Amniotic epithelial cell (primary cell): ENCODE results near the gene CSNK2A1.

Experiments
- DNase-seq: peaks from one replicate; pipeline ENCODE4 v3.0.0-alpha.2; 2010; ENCODE audit warnings: low read depth

The CSNK2A1 gene

DNA sequence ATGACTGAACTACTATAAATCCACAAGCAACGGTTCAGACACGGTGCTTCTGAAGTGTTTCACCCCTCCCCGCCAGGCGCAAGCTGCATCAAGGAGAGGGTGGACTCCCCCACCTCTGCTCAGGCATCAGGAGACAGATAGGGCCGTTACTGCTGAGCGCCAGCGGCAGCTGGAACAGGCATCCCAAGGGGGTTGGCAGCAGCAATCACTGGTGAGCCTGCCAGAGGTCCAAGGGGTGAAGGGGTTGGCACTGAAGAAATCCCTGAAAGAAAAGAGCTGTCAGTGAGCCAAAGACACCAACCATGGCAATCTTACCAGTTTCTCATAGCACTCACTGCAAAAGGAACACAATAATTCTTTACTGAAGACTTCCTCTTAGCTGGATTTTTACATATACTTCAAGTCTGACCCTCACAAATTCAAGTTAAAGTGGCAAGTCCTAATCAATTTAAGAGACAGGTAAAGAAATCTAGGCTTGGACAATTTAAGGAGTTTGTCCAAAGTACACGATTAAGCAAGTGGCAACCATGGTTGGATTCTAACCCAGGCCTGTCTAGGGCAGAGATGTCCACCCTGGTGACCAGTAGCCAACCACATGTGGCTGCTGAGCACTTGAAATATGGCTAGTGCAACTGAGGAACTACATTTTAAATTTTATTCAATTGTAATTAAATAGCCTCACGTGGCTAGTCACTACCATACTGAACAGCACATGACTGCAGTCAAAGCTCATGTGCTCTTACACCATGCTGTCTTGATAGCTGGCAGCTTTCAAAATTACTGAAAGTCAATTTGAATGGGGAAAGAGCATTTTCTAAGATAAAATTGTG lies 59.6 kb downstream of the CSNK2A1 start:
- DNase-seq: peak; percentile 29

DNA sequence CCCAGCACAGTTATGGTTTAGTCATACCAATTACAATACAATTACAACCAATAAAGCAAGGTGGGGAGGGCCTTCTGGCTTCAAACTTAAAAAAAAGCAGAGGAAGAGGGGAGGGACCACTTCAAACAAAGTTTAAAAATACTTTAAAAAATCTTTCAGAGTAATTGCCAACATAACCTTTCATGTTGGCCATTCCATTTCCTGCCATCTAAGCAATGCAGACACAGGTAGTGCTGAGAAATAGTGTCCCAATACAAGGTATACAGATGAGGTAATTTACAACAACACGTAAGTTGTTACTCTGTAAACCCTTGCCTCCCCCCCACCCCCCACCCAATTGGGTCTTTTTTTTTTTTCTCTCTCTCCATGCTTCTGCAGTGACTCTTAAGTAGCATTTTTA lies 62.4 kb downstream of the CSNK2A1 start:
- no peak for DNase-seq

DNA sequence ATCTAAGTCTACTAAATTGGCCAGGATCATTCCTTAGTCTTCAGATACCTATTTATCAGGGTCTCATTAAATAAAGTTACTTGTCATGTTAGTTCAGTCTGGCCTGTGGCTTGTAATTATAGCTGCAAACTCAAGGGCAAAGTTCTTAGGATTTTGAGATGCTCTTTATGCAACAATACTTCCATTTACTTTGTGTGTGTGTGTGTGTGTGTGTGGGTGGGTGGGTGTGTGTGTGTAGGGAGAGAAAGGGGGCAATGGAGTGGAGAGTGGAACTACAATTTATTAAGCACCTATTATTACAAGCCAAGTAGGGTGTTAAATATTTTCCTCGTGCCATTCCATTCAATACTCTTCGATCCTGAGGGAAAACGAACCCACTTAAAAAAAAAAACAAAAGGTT lies 63.5 kb downstream of the CSNK2A1 start:
- DNase-seq: no peak

DNA sequence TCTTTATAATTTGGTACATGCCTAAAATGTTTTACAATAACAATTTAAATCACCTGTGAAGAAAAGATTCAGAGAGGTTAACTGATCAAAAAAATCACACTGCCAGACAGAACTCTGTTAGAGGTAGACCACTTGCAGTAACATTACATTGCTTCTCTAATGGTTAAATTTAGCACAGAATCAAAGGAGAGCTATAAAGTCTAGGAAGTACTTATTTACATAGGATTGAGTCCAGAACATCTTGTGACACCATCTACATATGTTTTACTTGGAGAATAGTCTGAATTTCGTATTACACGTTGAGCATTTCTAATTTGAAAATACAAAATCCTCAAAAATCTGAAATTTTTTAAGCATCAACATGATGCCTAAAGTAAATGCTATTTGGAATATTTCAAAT lies 64.1 kb downstream of the CSNK2A1 start:
- DNase-seq: no peak

DNA sequence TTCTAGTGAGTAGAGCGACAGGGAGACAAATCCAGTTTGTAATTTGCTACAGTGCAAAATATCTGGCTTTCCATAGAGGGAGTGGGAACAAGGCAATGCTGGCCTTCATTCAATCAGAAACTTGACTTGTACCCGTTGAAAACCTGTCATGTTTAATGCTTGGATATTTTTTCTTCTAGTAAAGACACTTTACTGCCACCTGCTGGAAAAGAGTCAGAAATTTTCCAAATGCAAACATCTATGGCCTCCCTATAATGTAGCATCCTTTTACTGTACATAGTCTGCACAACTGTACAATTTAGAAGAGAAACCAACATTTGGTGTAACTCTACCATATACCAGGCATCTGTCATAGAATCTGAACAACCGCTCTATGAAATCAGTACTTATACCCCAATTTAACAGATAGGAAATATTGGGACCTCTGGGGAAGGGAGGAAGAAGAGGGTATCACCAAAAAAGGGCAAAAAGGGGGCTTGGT lies 64.6 kb downstream of the CSNK2A1 start:
- DNase-seq: peak; percentile 62

DNA sequence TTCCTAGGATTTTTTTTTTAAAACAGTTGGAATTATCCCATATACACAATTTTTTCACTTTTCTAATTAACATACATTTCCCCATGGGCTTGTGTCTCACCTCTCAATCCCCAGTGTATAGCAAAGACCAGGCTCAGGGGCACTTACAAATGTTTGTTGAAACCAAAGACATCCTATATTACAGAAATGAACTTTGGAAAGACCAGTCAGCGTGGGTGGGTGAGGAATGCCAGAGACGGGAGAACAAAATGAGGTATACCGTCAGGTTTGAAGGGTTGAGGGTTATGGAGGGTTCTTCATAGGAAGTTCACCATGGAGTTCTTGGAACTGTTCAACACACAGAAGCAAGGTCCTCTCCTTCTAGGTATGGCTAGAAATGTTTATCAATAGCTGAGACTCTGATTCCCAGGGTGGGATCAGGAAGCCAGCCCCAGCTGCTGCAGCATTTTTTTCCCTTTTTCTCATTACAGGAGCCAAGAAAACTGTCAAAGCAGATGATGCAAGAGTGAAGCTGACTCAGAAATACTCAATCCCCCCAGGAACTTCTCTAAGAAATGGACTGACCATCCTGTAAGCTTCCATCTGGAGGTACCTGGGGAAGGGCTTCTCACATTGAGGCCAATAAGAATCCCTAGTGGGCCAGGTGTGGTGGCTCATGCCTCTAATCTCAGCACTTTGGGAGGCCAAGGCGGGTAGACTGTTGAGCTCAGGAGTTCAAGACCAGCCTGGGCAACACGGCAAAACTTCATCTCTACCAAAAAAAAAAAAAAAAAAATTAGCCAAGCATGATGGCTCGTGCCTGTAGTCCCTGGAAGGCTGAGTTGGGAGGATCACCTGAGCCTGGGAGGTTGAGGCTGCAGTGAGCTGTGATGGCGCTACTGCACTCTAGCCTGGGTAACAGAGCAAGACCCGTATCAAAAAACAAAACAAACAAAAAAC lies 65.3 kb downstream of the CSNK2A1 start:
- peak; percentile 64 for DNase-seq

DNA sequence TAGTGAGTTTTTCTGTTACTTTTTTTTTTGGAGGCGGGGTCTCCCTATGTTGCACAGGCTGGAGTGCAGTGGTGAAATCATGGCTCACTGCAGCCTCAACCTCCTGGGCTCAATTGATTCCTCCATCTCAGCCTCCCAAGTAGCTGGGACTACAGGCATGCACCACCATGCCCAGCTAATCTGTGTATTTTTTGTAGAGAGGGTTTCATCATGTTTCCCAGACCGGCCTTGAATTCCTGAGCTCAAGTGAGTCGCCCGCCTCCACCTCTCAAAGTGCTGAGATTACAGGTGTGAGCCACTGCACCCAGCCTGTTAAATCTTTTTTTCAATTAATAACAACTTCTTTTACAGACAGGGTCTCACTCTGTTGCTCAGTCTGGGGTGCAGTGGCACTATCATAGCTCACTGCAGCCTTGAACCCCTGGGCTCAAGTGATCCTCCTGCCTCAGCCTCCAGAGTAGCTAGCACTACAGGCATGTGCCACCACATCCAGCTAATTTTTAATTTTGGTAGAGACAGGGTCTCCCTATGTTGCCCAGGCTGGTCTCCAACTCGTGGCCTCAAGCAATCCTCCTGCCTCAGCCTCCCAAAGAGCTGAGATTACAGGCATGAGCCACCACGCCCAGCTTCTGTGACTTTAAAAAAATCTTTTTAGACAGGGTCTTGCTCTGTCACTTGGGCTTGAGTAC lies 66.9 kb downstream of the CSNK2A1 start:
- peak; percentile 32 for DNase-seq

DNA sequence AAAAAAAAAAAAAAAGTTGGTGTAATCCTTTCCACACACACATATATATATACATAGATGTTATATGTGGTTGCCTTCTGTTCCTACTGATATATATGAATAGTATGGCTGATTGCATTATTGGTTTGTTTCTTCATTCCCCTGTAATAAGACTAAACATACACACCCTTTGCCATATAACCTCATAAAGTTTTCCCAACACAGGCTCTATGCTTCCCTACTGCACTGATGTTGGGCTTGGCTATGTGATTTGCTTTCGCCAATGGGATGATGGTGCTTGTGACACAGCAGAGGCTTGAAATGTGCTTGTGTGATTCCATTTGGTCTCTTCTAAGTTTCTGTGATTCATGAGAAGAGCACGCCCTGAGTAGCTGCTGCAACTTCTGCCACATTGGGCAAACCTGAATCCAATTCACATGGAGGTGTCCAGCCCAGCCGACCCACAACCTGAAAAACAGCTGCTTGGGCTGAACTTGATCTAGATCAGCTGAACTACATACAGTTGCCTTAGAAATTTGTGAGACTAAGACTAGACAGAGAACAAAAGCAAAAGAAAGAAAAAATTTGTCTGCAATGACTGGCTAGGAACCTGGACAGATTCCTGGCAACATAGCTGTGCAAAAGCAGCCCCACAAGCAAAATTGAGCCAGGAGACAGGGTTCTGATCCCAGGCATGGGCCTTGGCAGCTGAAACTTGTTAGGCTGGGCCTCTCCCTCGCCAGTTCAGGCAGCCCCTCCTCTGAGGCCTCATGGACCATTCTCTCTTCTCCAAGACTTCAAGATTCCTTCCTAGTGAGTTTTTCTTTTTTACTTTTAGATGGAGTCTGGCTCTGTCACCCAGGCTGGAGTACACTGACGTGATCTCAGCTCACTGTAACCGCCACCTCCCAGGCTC lies 67.9 kb downstream of the CSNK2A1 start:
- DNase-seq: no peak

DNA sequence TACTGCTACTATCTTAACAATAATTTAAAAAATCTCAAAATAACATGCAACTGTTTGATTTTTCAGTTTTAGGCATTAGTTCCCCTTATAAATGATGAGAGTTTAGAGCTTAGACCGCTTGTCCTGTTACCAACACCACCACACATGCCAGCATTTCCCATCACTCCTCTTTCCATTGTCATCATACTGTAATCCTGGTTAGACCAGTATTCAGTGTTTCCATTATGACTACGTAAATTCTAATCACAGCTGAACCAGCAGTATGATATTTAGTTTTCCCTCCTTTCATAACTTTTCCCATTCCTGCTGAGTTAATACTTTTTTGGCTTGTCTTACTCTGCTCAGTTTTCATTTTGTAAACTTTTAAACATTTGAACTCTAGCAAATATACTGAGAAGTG lies 69.0 kb downstream of the CSNK2A1 start:
- no peak for DNase-seq

DNA sequence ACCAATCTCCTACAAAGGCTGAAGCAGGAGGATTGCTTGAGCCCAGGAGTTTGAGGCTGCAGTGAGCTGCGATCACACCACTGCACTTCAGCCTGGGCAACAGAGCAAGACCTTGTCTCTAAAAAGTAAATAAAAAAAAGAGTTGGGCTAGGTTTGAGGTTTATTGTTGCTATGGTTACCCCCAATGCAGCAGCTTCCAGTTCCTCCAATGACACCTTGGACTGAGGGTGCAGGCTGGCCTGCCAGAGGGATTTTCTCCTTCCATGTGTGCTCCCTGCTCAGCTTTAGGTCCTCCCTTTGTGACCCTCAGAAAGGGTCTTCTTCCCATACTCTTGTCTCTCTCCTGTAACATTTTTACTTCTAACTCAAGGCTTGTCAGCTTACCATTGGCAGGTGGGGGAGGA lies 70.7 kb downstream of the CSNK2A1 start:
- no peak for DNase-seq

DNA sequence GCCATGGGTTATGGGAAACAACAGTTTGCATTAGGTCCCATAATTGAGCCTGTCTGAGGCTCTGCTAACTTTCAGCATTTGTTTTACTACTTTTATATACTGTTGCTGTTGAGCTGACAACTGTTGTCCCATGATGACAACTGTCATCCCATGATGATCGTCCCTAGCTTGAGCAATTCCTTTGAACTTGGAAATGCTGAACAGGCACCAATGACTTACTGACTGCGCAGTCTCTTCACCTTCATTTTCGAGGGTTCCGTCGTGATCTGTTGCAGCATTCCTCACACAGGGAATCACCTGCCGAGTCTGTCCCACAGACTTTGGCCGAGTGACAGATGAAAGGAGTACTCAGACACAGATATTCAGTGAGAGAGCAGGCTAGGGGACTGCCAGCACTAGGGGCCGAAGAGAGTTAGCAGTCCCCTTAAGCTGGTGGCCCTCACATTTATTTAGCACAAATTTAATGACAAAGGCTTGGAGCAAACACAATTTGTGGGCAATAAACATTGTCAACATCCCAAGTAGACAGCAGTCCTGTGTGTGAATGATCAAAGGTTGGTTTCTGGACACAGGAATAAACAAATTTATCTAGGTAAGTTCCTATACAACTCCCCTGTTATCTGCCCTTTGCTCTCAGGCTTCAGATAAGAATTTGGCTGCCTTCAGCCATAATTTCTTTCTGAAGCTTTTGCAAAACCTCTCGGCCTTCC lies 71.3 kb downstream of the CSNK2A1 start:
- no peak for DNase-seq

DNA sequence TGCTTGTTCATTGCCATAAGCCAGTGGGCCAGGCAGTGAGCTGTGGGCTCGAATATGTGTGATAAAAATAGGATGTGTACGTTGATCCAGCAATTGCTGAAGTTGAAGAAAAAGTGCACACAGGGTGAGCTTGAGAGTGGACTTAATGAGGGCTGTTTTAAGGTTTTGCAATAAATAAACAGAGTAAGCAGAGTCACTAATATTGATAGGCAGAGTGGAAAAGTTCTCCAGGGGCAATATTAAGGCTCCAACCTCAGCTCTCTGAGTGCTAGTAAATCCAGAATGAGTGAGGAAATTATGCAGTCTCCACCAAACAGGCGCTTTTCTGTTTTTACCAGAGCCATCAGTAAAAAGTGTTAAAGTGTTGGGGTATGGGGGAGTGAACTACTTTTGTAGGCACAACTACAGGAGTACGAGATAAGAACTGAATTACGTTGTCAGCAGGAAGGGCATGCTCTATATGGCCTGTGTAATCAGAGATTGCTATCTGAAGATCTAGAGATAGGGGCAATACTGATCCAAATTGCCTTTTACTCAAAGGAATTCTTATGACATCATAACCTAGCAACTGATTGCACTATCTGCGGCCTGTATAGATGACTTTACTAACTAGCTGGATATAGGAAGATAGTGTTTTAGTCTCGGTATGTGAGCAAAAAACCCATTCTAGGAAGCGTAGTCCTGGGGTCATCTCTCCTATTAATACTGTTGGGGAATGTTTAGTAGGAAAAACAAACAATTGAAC lies 73.7 kb downstream of the CSNK2A1 start:
- no peak for DNase-seq

DNA sequence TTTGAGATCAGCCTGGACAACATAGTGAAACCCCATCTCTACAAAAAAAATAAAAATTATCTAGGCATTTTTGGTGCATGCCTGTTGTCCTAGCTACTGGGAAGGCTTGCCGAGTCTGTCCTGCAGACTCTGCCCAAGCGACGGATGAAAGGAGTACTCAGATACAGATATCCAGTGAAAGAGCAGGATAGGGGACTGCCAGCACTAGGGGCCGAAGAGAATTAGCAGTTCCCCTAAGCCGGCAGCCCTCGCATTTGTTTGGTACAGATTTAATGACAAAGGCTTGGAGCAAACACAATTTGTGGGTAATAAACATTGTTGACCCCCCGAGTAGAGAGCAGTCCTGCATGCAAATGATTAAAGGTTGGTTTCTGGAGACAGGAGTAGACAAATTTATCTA lies 75.8 kb downstream of the CSNK2A1 start:
- DNase-seq: no peak

DNA sequence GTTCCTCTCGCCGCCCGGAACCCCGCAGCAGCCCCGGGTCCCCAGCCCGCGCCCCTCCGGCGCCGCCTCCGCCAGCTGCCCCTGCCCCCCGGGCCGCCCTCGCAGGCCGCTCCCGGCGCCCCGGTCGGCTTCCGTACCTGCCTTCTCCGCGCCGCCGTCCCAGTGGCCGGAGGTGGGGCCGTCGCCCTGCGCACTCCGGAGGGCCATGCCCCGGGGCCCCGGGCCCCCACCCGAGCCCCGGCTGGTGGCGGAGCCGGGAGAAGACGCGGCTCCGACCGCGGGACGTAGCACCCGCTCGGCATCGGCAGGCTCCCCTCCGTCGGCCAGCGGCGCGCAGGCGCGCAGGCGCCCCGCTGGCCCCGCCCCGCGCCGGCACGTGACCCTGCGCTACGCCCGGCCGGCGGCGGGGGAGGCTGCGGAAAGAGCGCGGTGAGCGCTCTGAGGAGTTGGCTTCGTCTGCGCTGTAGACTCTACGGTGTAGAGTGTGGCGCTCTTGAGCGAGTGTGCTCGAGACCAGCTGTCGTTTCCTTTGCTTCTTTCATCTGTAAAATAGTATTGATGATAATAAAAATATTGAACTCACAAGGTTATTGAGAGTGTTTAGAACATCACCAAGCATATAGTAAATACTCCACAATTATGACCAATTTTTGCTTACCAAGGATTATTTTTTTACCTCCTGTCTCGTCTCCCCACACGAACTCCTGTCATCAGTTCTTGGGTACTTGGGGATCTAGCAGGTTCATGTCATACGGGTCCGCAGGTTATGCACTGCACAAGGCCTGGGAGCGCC lies 81.2 kb downstream of the CSNK2A1 start, which contains the start of gene TBC1D20:
Gene TBC1D20 (minus strand): TSS at position 335 of the 793 bp plus-strand sequence. CDS start 128 bp downstream, at position 207.
- DNase-seq: peak; percentile 77

DNA sequence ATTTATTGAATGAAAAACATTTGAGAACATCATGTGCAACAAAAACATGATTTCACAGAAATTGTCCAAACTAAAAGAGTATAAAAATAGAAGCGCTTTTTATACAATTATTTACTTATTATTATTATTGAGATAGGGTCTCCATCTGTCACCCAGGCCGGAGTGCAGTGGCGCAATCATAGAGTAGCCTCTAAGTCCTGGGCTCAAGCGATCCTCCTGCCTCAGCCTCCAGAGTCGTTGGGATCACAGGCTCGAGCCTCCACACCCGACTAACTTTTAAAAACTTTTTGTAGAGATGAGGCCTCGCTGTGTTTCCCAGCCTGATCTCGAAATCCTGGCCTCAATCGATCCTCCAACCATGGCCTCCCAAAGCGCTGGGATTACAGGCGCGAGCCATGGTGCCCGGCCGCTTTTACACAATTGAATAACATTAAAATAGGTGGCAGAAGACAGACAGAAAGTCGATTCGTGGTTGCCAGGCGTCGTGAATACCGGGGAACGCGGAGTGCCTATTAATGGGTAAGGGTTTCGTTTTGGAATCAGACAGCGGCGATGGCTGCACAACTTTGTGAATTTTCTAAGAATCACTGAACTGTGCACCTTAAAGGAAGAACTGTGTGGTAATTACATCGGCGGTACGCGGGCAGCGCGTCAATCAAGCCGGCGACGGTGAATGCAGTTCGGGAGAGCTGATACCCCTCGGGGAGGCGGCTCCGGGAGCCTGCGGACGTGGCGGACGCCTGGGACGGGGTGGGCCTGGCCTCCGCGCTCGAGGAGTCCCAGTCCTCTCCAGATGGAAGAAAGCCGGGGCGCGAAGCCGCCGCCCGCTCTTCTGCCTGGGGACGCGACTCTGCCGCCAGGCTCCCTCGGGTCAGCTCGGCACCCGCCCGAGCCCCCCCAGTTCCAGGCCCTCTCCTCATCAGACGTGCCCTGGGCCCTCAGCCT lies 82.1 kb downstream of the CSNK2A1 start:
- DNase-seq: peak; percentile 31

DNA sequence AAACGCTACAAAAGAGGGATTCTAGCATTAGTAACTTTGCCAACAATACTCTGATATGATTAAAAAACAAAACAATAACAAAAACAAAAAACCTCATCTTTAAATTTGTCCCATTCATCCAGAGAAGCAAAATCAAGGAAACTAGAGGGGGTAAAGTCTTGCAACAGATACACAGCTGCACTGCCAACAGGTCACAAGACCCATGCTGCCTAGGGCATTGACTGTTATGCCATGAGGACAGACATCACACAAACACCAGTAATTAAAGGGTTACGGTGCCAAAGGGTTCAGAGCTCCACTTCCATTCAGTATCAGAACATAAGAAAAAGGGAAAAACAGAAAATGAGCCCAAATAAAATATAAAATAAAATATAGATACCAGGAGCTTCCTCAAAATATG lies 82.9 kb downstream of the CSNK2A1 start:
- DNase-seq: peak; percentile 35

DNA sequence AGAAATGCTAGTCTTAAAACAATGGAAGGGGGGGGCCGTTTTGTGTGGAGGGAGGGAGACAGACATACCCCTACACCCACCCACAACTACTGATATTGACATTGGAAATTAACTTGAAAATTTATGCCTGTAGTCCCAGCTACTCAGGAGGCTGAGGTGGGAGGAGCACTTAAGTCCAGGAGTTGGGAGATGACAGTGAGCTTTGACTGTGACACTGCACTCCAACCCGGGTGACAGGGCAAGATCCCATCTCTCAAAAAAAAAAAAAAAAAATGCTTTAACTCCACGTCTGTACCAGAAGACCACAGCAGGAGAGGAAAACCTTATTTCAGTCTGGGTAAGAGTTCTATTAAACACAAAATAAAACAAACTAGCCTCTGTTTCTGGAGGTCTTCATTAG lies 83.4 kb downstream of the CSNK2A1 start:
- no peak for DNase-seq

DNA sequence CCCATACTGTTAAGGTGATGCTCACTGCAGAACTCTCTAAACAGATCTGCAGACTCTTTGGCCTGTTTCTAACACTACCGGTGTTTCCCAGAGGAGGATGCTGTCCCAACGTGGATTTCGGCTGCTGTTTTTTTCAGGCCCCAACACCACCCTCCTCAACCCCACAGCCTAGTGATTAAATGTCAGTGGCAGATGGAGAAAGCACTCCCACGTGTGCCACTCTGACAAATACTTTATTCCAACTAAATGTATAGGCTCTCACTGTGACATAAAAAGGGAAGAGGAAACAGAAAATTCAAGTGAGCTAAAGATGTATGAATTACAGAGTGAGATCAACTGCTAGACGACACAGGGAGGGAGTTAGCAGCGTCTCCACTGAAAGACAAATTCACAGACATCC lies 84.8 kb downstream of the CSNK2A1 start:
- no peak for DNase-seq
